HEK293 (cell line): ENCODE measurements around the gene CAPN5.

Experiments used
- GLI4 ChIP-seq: fragments of 450-650 bp; formaldehyde crosslinking; IDR thresholded peaks from 2 replicates; pipeline ENCODE4 v1.5.1; 2016; ENCODE audit warnings: missing biosample characterization, missing genetic modification characterization
- TCF7L2 ChIP-seq: IDR thresholded peaks from 2 replicates; pipeline ENCODE4 v1.6.1; 2011; ENCODE audit warnings: low read depth, mild to moderate bottlenecking, inconsistent platforms, low read length, moderate library complexity, borderline replicate concordance
- ZBTB6 ChIP-seq: fragments of 450-650 bp; formaldehyde crosslinking; IDR thresholded peaks from 2 replicates; pipeline ENCODE4 v1.5.1; 2017; ENCODE audit warnings: missing biosample characterization, missing genetic modification characterization
- ZNF138 ChIP-seq: fragments of 450-650 bp; formaldehyde crosslinking; IDR thresholded peaks from 2 replicates; pipeline ENCODE4 v1.5.1; 2016; ENCODE audit warnings: missing biosample characterization, missing genetic modification characterization, borderline replicate concordance
- ZNF157 ChIP-seq: fragments of 450-650 bp; formaldehyde crosslinking; IDR thresholded peaks from 2 replicates; pipeline ENCODE4 v1.5.1; 2016; ENCODE audit warnings: missing biosample characterization, missing genetic modification characterization
- ZNF175 ChIP-seq: fragments of 450-650 bp; formaldehyde crosslinking; IDR thresholded peaks from 2 replicates; pipeline ENCODE4 v1.5.1; 2016; ENCODE audit warnings: missing biosample characterization, missing genetic modification characterization
- ZNF239 ChIP-seq: fragments of 450-650 bp; formaldehyde crosslinking; IDR thresholded peaks from 2 replicates; pipeline ENCODE4 v1.5.1; 2016; ENCODE audit warnings: missing biosample characterization, missing genetic modification characterization
- ZNF24 ChIP-seq: fragments of 450-650 bp; formaldehyde crosslinking; IDR thresholded peaks from 2 replicates; pipeline ENCODE4 v1.5.1; 2016; ENCODE audit warnings: missing biosample characterization, missing genetic modification characterization
- ZNF350 ChIP-seq: fragments of 450-650 bp; formaldehyde crosslinking; IDR thresholded peaks from 2 replicates; pipeline ENCODE4 v1.5.0; 2017; ENCODE audit warnings: missing biosample characterization, mild to moderate bottlenecking, missing genetic modification characterization
- ZNF654 ChIP-seq: fragments of 450-650 bp; formaldehyde crosslinking; IDR thresholded peaks from 2 replicates; pipeline ENCODE4 v1.5.1; 2016; ENCODE audit warnings: low read depth, missing biosample characterization, missing genetic modification characterization
- ZNF664 ChIP-seq: fragments of 450-650 bp; formaldehyde crosslinking; IDR thresholded peaks from 2 replicates; pipeline ENCODE4 v1.5.1; 2016; ENCODE audit warnings: missing biosample characterization, missing genetic modification characterization
- ZNF670 ChIP-seq: fragments of 450-650 bp; formaldehyde crosslinking; IDR thresholded peaks from 2 replicates; pipeline ENCODE4 v1.5.1; 2016; ENCODE audit warnings: missing biosample characterization, missing genetic modification characterization, low read depth
- TF ChIP-seq, protein P1 (sequence below): fragments of 450-650 bp; formaldehyde crosslinking; IDR thresholded peaks from 2 replicates; pipeline ENCODE4 v1.5.1; 2016; ENCODE audit warnings: missing biosample characterization, missing genetic modification characterization
- TF ChIP-seq, protein P2 (sequence below): fragments of 450-650 bp; formaldehyde crosslinking; IDR thresholded peaks from 2 replicates; pipeline ENCODE4 v1.5.0; 2017; ENCODE audit warnings: missing biosample characterization, missing genetic modification characterization, borderline replicate concordance

DNA sequence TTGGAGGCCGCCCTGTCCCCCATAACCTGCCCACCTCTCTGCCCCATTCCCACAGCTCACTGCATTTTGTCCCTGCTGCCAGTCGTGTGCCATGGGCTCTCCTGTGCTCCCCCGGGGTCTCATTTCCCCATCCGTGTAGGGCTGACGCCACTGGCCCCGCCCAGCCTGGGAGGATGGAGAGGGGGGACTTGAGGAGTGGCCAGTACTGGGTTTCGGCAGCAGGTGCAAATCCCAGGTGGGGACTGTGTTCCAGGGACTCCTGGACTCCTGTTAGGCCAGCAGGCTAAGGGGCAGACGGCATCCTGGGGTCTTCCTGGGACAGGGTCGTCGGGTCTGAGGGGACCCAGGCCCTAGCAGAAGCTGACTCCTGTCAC is 60.1 kb downstream of the CAPN5 start:
- TF ChIP-seq, protein P1, sequence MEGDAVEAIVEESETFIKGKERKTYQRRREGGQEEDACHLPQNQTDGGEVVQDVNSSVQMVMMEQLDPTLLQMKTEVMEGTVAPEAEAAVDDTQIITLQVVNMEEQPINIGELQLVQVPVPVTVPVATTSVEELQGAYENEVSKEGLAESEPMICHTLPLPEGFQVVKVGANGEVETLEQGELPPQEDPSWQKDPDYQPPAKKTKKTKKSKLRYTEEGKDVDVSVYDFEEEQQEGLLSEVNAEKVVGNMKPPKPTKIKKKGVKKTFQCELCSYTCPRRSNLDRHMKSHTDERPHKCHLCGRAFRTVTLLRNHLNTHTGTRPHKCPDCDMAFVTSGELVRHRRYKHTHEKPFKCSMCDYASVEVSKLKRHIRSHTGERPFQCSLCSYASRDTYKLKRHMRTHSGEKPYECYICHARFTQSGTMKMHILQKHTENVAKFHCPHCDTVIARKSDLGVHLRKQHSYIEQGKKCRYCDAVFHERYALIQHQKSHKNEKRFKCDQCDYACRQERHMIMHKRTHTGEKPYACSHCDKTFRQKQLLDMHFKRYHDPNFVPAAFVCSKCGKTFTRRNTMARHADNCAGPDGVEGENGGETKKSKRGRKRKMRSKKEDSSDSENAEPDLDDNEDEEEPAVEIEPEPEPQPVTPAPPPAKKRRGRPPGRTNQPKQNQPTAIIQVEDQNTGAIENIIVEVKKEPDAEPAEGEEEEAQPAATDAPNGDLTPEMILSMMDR = no peak
- TF ChIP-seq ZNF24 (no peak), ZNF654 (tag by site-specific recombination) (no peak), ZNF350 (no peak), ZNF664 (tag by site-specific recombination) (no peak), ZNF239 (tag by site-specific recombination) (no peak), TCF7L2 (no peak), ZBTB6 (tag by site-specific recombination) (no peak), ZNF175 (no peak), ZNF670 (no peak), ZNF138 (tag by site-specific recombination) (no peak), ZNF157 (tag by site-specific recombination) (no peak), GLI4 (no peak)
- TF ChIP-seq, protein P2, sequence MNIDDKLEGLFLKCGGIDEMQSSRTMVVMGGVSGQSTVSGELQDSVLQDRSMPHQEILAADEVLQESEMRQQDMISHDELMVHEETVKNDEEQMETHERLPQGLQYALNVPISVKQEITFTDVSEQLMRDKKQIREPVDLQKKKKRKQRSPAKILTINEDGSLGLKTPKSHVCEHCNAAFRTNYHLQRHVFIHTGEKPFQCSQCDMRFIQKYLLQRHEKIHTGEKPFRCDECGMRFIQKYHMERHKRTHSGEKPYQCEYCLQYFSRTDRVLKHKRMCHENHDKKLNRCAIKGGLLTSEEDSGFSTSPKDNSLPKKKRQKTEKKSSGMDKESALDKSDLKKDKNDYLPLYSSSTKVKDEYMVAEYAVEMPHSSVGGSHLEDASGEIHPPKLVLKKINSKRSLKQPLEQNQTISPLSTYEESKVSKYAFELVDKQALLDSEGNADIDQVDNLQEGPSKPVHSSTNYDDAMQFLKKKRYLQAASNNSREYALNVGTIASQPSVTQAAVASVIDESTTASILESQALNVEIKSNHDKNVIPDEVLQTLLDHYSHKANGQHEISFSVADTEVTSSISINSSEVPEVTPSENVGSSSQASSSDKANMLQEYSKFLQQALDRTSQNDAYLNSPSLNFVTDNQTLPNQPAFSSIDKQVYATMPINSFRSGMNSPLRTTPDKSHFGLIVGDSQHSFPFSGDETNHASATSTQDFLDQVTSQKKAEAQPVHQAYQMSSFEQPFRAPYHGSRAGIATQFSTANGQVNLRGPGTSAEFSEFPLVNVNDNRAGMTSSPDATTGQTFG (tag by site-specific recombination) = no peak
